Measurements from ENCODE around the gene POLR3G.

- TF ChIP-seq, protein P1, sequence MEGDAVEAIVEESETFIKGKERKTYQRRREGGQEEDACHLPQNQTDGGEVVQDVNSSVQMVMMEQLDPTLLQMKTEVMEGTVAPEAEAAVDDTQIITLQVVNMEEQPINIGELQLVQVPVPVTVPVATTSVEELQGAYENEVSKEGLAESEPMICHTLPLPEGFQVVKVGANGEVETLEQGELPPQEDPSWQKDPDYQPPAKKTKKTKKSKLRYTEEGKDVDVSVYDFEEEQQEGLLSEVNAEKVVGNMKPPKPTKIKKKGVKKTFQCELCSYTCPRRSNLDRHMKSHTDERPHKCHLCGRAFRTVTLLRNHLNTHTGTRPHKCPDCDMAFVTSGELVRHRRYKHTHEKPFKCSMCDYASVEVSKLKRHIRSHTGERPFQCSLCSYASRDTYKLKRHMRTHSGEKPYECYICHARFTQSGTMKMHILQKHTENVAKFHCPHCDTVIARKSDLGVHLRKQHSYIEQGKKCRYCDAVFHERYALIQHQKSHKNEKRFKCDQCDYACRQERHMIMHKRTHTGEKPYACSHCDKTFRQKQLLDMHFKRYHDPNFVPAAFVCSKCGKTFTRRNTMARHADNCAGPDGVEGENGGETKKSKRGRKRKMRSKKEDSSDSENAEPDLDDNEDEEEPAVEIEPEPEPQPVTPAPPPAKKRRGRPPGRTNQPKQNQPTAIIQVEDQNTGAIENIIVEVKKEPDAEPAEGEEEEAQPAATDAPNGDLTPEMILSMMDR (IDR thresholded peaks at IDR 0.05) = no peak
- no peak for TF ChIP-seq EP300 (IDR thresholded peaks at IDR 0.05)
Observed at GRCh38 chr5:90550963-90551362, 76.3 kb downstream of the POLR3G start.
